ENCODE data around the gene OR52N5. TPM values are rescaled to one million over a fixed set of nuclear protein-coding genes. Genes with fewer than 3 reads are reported as not detected.

Gene OR52N5
- total and polyA plus RNA-seq, 2 donors (not counting 3 experiments of a cell fraction or from before 2014, with no cell fraction given) = not detected

DNA sequence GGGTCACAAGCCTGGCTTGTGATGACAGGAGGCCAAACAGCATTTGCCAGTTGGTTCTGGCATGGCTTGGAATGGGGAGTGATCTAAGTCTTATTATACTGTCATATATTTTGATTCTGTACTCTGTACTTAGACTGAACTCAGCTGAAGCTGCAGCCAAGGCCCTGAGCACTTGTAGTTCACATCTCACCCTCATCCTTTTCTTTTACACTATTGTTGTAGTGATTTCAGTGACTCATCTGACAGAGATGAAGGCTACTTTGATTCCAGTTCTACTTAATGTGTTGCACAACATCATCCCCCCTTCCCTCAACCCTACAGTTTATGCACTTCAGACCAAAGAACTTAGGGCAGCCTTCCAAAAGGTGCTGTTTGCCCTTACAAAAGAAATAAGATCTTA, 46.1 kb downstream of the OR52N5 start:
- Histone ChIP-seq H3K9ac (replicated peaks; ENCODE audit: extremely low read depth, insufficient read depth, low read length) (no peak overlapping the region), H2AFZ (ENCODE audit: low read depth, low read length) (no peak overlapping the region), H3K36me3 (ENCODE audit: control insufficient read depth in 2 of 2, extremely low read depth in 1 of 2, insufficient read depth in 2 of 2, low read length in 2 of 2) (no peaks in the 10 kb centered on the region), H3K27ac (ENCODE audit: insufficient read depth, low read depth, low read length) (no peak overlapping the region), H3K4me1 (ENCODE audit: control insufficient read depth, extremely low read depth, insufficient read depth, low read length) (no peaks in the 10 kb centered on the region), H4K20me1 (replicated peaks; ENCODE audit: control insufficient read depth, extremely low read depth, insufficient read depth, low read length) (no peaks in the 10 kb centered on the region), H3K27me3 (ENCODE audit: control insufficient read depth in 2 of 2, insufficient read depth in 2 of 2, low read length in 2 of 2) (peaks cover 0 to 2% of the 10 kb centered on the region in 2 experiments), H3K4me3 (replicated peaks in 1 of 3; ENCODE audit: insufficient read depth in 1 of 3, low read depth in 1 of 3, low read length in 3 of 3) (no peak overlapping the region), H3K9me1 (replicated peaks; ENCODE audit: control insufficient read depth, extremely low read depth, insufficient read depth, low read length) (no peaks in the 10 kb centered on the region), H3K79me2 (ENCODE audit: control insufficient read depth, insufficient read depth, low read length) (no peaks in the 10 kb centered on the region), H3K4me2 (ENCODE audit: insufficient read depth, low read length) (no peak overlapping the region), H3K9me3 (replicated peaks; ENCODE audit: control insufficient read depth, insufficient read depth, low read length) (no peaks in the 10 kb centered on the region)
- TF ChIP-seq, protein P1, sequence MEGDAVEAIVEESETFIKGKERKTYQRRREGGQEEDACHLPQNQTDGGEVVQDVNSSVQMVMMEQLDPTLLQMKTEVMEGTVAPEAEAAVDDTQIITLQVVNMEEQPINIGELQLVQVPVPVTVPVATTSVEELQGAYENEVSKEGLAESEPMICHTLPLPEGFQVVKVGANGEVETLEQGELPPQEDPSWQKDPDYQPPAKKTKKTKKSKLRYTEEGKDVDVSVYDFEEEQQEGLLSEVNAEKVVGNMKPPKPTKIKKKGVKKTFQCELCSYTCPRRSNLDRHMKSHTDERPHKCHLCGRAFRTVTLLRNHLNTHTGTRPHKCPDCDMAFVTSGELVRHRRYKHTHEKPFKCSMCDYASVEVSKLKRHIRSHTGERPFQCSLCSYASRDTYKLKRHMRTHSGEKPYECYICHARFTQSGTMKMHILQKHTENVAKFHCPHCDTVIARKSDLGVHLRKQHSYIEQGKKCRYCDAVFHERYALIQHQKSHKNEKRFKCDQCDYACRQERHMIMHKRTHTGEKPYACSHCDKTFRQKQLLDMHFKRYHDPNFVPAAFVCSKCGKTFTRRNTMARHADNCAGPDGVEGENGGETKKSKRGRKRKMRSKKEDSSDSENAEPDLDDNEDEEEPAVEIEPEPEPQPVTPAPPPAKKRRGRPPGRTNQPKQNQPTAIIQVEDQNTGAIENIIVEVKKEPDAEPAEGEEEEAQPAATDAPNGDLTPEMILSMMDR (IDR thresholded peaks at IDR 0.05; ENCODE audit: extremely low read depth in 1 of 2, insufficient read depth in 1 of 2, low read depth in 1 of 2, low read length in 2 of 2) = no peak
- TF ChIP-seq, protein P2, sequence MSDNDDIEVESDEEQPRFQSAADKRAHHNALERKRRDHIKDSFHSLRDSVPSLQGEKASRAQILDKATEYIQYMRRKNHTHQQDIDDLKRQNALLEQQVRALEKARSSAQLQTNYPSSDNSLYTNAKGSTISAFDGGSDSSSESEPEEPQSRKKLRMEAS (IDR thresholded peaks at IDR 0.05; ENCODE audit: insufficient read depth, insufficient read length) = no peak
- no peak for TF ChIP-seq EZH2 (IDR thresholded peaks at IDR 0.05; ENCODE audit: borderline replicate concordance, low read depth, low read length, severe bottlenecking)
- TF ChIP-seq GATA2 (IDR thresholded peaks at IDR 0.05; ENCODE audit: insufficient read depth, insufficient read length, low read depth, low read length) = no peak
- no peak for TF ChIP-seq FOS (IDR thresholded peaks at IDR 0.05; ENCODE audit: borderline replicate concordance, insufficient read depth, low read length)
- TF ChIP-seq POLR2AphosphoS5 (IDR thresholded peaks at IDR 0.05; ENCODE audit: insufficient read depth, low read depth, low read length) = no peak
- no peak for TF ChIP-seq JUN (IDR thresholded peaks at IDR 0.05; ENCODE audit: borderline replicate concordance, insufficient read depth, insufficient read length, low read depth)
- no peak for TF ChIP-seq POLR2A (IDR thresholded peaks at IDR 0.05; ENCODE audit: low read depth, low read length)
- no peak for TF ChIP-seq MYC (IDR thresholded peaks at IDR 0.05; ENCODE audit: low read depth, low read length)
- no TSS peak for BruUV-seq (replicated peaks)
- dilution Hi-C loops (cut with MboI; ENCODE audit: extremely low pct_ligation_motif_present, low sequenced_read_pairs) = no loop called here
- CTCF ChIA-PET = no interaction called here
- POLR2A ChIA-PET = no interaction called here
- DNase-seq (ENCODE audit: low read depth, low spot score) = no peak
- no peak for FAIRE-seq
- intact Hi-C loops (cut with micrococcal nuclease) = no loop called here
